ENCODE results near the gene NR1H2. TPM values are rescaled to one million over a fixed set of nuclear protein-coding genes. Genes with fewer than 3 reads are reported as not detected.

The NR1H2 gene
- total RNA-seq, 3 donors from 2014 or later, result 69.7 to 99.5 (median 85.0) TPM

- Histone ChIP-seq H3K4me3 (no peak overlapping the region), H3K36me3 (ENCODE audit: low read depth) (no peaks in the 10 kb centered on the region)
- no peak for ATAC-seq
Observed at GRCh38 chr19:50392759-50393158, 16.5 kb downstream of the NR1H2 start.

GRCh38 chr19:50393589-50393988 is 17.3 kb downstream of the NR1H2 start:
- intact Hi-C loops (cut with DNase I, micrococcal nuclease), result no loop called here

More at GRCh38 chr19:50392759-50393158, 16.5 kb downstream of the NR1H2 start:
- no peak for DNase-seq
- intact Hi-C loops (cut with DNase I, micrococcal nuclease), result no loop called here
- Histone ChIP-seq H3K9me3 (no peaks in the 10 kb centered on the region), H3K4me1 (ENCODE audit: low read depth) (no peaks in the 10 kb centered on the region)
- TF ChIP-seq, protein P1, sequence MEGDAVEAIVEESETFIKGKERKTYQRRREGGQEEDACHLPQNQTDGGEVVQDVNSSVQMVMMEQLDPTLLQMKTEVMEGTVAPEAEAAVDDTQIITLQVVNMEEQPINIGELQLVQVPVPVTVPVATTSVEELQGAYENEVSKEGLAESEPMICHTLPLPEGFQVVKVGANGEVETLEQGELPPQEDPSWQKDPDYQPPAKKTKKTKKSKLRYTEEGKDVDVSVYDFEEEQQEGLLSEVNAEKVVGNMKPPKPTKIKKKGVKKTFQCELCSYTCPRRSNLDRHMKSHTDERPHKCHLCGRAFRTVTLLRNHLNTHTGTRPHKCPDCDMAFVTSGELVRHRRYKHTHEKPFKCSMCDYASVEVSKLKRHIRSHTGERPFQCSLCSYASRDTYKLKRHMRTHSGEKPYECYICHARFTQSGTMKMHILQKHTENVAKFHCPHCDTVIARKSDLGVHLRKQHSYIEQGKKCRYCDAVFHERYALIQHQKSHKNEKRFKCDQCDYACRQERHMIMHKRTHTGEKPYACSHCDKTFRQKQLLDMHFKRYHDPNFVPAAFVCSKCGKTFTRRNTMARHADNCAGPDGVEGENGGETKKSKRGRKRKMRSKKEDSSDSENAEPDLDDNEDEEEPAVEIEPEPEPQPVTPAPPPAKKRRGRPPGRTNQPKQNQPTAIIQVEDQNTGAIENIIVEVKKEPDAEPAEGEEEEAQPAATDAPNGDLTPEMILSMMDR (IDR thresholded peaks at IDR 0.05), result no peak

GRCh38 chr19:50394017-50394416 is 17.8 kb downstream of the NR1H2 start:
- Histone ChIP-seq H3K9me3 (no peaks in the 10 kb centered on the region), H3K4me1 (ENCODE audit: low read depth) (no peaks in the 10 kb centered on the region), H3K4me3 (no peak overlapping the region), H3K36me3 (ENCODE audit: low read depth) (no peaks in the 10 kb centered on the region)
- TF ChIP-seq, protein P1 (IDR thresholded peaks at IDR 0.05), result no peak
- DNase-seq (no peak), ATAC-seq (peak; percentile 32)
- intact Hi-C loops (cut with DNase I, micrococcal nuclease), result no loop called here

More at GRCh38 chr19:50393589-50393988, 17.3 kb downstream of the NR1H2 start:
- no peaks in the 10 kb centered on the region for H3K4me1 ChIP-seq (ENCODE audit: low read depth)
- TF ChIP-seq, protein P1 (IDR thresholded peaks at IDR 0.05), result no peak
- H3K4me3 ChIP-seq, result no peak overlapping the region
- no peaks in the 10 kb centered on the region for H3K36me3 ChIP-seq (ENCODE audit: low read depth)
- no peak for ATAC-seq
- H3K9me3 ChIP-seq, result no peaks in the 10 kb centered on the region
- no peak for DNase-seq

- TF ChIP-seq, protein P1 (IDR thresholded peaks at IDR 0.05), result no peak
- no peak for ATAC-seq
- no peak overlapping the region for H3K4me3 ChIP-seq
- no peak for DNase-seq
- H3K4me1 ChIP-seq (ENCODE audit: low read depth), result no peaks in the 10 kb centered on the region
- intact Hi-C loops (cut with DNase I, micrococcal nuclease), result no loop called here
- H3K36me3 ChIP-seq (ENCODE audit: low read depth), result no peaks in the 10 kb centered on the region
- no peaks in the 10 kb centered on the region for H3K9me3 ChIP-seq
Observed at GRCh38 chr19:50398675-50399367, 22.6 kb downstream of the NR1H2 start.

GRCh38 chr19:50399368-50399745 is 23.1 kb downstream of the NR1H2 start:
- intact Hi-C loops (cut with DNase I, micrococcal nuclease), result no loop called here
- Histone ChIP-seq H3K36me3 (ENCODE audit: low read depth) (no peaks in the 10 kb centered on the region), H3K9me3 (no peaks in the 10 kb centered on the region), H3K4me3 (no peak overlapping the region), H3K4me1 (ENCODE audit: low read depth) (no peaks in the 10 kb centered on the region)
- TF ChIP-seq, protein P1 (IDR thresholded peaks at IDR 0.05), result no peak
- ATAC-seq, result no peak
- peak in 1 of 3 donors; percentile 16 for DNase-seq

Measured in mucosa of descending colon (tissue), 3 donors.